ENCODE data around the gene DTNA. TPM values are rescaled to one million over a fixed set of nuclear protein-coding genes. Genes with fewer than 3 reads are reported as not detected.

DTNA gene
- total RNA-seq, 3 donors from 2014 or later (not counting 1 experiment from before 2014, with no cell fraction given): 0.33 TPM; not detected in 2

DNA sequence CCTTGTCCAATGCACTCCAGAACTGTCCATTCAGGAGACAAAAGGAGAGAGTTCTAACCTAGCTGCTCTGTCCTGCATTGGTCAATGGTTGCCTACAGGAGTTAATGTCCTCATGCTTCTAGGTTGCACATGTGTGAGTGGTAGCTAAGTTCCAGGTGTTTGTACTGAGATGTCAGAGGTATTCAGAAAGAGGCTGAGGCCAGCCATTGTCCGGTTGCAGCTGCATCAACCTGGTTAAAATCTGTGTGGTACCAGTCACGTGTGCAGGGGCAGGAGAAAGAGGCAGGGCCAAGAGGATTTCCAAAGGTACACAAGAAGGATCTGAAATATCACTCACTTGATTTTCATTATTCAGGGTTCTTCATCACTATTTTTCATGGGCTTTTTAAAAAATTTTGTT, 70.8 kb downstream of the DTNA start:
- no peak overlapping the region for H3K27ac ChIP-seq (ENCODE audit: low read length)
- no peaks in the 10 kb centered on the region for H3K36me3 ChIP-seq (ENCODE audit: control insufficient read depth, insufficient read depth, low read length)
- Mint-ChIP-seq H3K27ac (no peak overlapping the region), H3K4me1 (no peaks in the 10 kb centered on the region), H3K36me3 (no peaks in the 10 kb centered on the region), H3K4me3 (no peak overlapping the region), H3K27me3 (ENCODE audit: low read depth in 2 of 2) (peaks cover 7 to 17% of the 10 kb centered on the region in 2 donors), H3K9me3 (no peaks in the 10 kb centered on the region)
- no peaks in the 10 kb centered on the region for H3K27me3 ChIP-seq (ENCODE audit: control insufficient read depth, insufficient read depth, low read length)
- TF ChIP-seq, protein P1, sequence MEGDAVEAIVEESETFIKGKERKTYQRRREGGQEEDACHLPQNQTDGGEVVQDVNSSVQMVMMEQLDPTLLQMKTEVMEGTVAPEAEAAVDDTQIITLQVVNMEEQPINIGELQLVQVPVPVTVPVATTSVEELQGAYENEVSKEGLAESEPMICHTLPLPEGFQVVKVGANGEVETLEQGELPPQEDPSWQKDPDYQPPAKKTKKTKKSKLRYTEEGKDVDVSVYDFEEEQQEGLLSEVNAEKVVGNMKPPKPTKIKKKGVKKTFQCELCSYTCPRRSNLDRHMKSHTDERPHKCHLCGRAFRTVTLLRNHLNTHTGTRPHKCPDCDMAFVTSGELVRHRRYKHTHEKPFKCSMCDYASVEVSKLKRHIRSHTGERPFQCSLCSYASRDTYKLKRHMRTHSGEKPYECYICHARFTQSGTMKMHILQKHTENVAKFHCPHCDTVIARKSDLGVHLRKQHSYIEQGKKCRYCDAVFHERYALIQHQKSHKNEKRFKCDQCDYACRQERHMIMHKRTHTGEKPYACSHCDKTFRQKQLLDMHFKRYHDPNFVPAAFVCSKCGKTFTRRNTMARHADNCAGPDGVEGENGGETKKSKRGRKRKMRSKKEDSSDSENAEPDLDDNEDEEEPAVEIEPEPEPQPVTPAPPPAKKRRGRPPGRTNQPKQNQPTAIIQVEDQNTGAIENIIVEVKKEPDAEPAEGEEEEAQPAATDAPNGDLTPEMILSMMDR (IDR thresholded peaks at IDR 0.05): no peak
- no peaks in the 10 kb centered on the region for H3K9me3 ChIP-seq (ENCODE audit: control insufficient read depth, insufficient read depth, low read length)
- DNase-seq (no peak), ATAC-seq (no peak)
- no peak overlapping the region for H3K4me3 ChIP-seq (ENCODE audit: low read length)
- 93% methylated on average over 2 of the region's 2 CpGs for WGBS (ENCODE audit: insufficient coverage)
- H3K4me1 ChIP-seq (ENCODE audit: control insufficient read depth, insufficient read depth, low read length): no peaks in the 10 kb centered on the region
- intact Hi-C loops (cut with micrococcal nuclease): no loop called here

DNA sequence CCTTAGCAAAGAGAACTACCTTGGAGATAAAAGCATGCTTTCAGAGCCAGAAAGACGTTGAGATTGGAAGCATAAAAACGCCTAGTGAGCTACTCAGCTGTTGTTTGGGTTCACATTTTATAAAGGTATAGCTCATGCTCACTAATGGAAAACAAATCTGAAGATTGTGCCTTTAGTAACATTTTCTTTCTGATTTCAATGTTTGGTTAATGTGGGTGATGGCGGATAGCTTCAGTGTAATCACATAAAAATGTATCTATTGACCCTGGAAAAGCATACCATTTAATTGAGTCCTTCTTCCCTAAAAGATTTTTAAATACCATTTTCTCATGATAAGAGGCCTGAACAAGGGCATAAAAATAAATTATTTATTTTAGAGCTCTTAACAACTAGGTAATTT, 73.4 kb downstream of the DTNA start:
- H3K9me3 Mint-ChIP-seq: no peaks in the 10 kb centered on the region
- peaks cover 2% of the 10 kb centered on the region for H3K27me3 ChIP-seq (ENCODE audit: control insufficient read depth, insufficient read depth, low read length)
- no peak overlapping the region for H3K4me3 Mint-ChIP-seq
- H3K4me3 ChIP-seq (ENCODE audit: low read length): no peak overlapping the region
- TF ChIP-seq, protein P1 (IDR thresholded peaks at IDR 0.05): no peak
- H3K9me3 ChIP-seq (ENCODE audit: control insufficient read depth, insufficient read depth, low read length): no peaks in the 10 kb centered on the region
- no peaks in the 10 kb centered on the region for H3K36me3 Mint-ChIP-seq
- ATAC-seq (no peak), DNase-seq (no peak)
- no peaks in the 10 kb centered on the region for H3K4me1 ChIP-seq (ENCODE audit: control insufficient read depth, insufficient read depth, low read length)
- H3K36me3 ChIP-seq (ENCODE audit: control insufficient read depth, insufficient read depth, low read length): no peaks in the 10 kb centered on the region
- H3K27me3 Mint-ChIP-seq (ENCODE audit: low read depth in 2 of 2): peaks cover 8 to 18% of the 10 kb centered on the region in 2 donors
- H3K27ac Mint-ChIP-seq: no peak overlapping the region
- no peaks in the 10 kb centered on the region for H3K4me1 Mint-ChIP-seq
- WGBS (ENCODE audit: insufficient coverage): 19% methylated on average over 2 of the region's 3 CpGs
- H3K27ac ChIP-seq (ENCODE audit: low read length): no peak overlapping the region
- intact Hi-C loops (cut with micrococcal nuclease): no loop called here

DNA sequence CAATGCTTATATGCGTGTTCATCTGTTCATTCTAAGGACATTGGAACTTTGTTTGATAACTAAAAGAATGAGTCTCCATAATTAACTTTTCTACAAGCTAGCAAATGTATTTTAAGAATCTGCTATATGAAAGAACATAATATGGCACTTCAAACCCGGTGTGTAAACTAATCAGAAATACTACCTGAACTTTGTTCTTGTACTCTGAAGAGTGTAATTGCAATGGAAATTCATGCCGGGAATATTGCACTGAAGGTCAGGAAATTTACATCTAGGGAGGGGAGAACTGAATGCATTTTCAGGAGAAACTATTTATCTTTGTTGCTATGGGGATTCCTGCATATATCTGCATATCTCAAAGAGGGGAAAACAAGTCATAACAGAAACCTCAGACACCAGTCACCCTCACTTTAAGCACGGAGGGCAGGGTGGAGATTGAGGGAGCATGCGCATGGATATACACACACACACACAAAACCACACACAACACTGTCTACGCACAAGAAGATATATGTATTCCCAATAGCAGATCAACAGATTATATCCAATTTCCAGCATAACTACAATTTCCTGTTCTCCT, 76.2 kb downstream of the DTNA start:
- no peaks in the 10 kb centered on the region for H3K36me3 Mint-ChIP-seq

More for the DNA sequence above, 76.2 kb downstream of the DTNA start:
- Histone ChIP-seq H3K4me3 (ENCODE audit: low read length) (no peak overlapping the region), H3K9me3 (ENCODE audit: control insufficient read depth, insufficient read depth, low read length) (no peaks in the 10 kb centered on the region), H3K4me1 (ENCODE audit: control insufficient read depth, insufficient read depth, low read length) (no peaks in the 10 kb centered on the region), H3K36me3 (ENCODE audit: control insufficient read depth, insufficient read depth, low read length) (no peaks in the 10 kb centered on the region), H3K27ac (ENCODE audit: low read length) (no peak overlapping the region), H3K27me3 (ENCODE audit: control insufficient read depth, insufficient read depth, low read length) (peaks cover 2% of the 10 kb centered on the region)
- TF ChIP-seq, protein P1 (IDR thresholded peaks at IDR 0.05): no peak
- WGBS (ENCODE audit: insufficient coverage): 87% methylated on average over 5 of the region's 6 CpGs
- no peaks in the 10 kb centered on the region for H3K4me1 Mint-ChIP-seq
- peaks cover 21 to 36% of the 10 kb centered on the region in 2 donors for H3K27me3 Mint-ChIP-seq (ENCODE audit: low read depth in 2 of 2)
- no peak for ATAC-seq
- H3K4me3 Mint-ChIP-seq: no peak overlapping the region
- intact Hi-C loops (cut with micrococcal nuclease): loop anchor here (5.0 kb wide), 1 partner anchor 664 kb away; no protein-coding TSS in a partner anchor
- no peak overlapping the region for H3K27ac Mint-ChIP-seq
- no peak for DNase-seq
- H3K9me3 Mint-ChIP-seq: no peaks in the 10 kb centered on the region

Data from natural killer cell (primary cell).